Ishikawa (cell line): Measurements from ENCODE around the gene KEL.

ENCODE experiments used
- CEBPB ChIP-seq: IDR thresholded peaks from 2 replicates; pipeline ENCODE4 v1.6.1; 2012
- CREB1 ChIP-seq: IDR thresholded peaks from 2 replicates; pipeline ENCODE4 v1.6.1; 2012; ENCODE audit warnings: low read depth
- EGR1 ChIP-seq: IDR thresholded peaks from 2 replicates; pipeline ENCODE4 v1.6.1; 2012
- EP300 ChIP-seq: IDR thresholded peaks from 2 replicates; pipeline ENCODE4 v1.6.1; 2012; ENCODE audit warnings: borderline replicate concordance
- FOXM1 ChIP-seq: IDR thresholded peaks from 2 replicates; pipeline ENCODE4 v1.6.1; 2012; ENCODE audit warnings: low read depth, borderline replicate concordance
- MAX ChIP-seq: IDR thresholded peaks from 2 replicates; pipeline ENCODE4 v1.6.1; 2012
- NFIC ChIP-seq: IDR thresholded peaks from 2 replicates; pipeline ENCODE4 v1.6.1; 2012
- RAD21 ChIP-seq: IDR thresholded peaks from 2 replicates; pipeline ENCODE4 v1.6.1; 2012; ENCODE audit warnings: low read depth
- TAF1 ChIP-seq: IDR thresholded peaks from 2 replicates; pipeline ENCODE4 v1.6.1; 2012; ENCODE audit warnings: low read depth, mild to moderate bottlenecking
- TCF12 ChIP-seq: IDR thresholded peaks from 2 replicates; pipeline ENCODE4 v1.6.1; 2012; ENCODE audit warnings: low read depth
- TEAD4 ChIP-seq: IDR thresholded peaks from 2 replicates; pipeline ENCODE4 v1.6.1; 2012
- USF1 ChIP-seq: IDR thresholded peaks from 2 replicates; pipeline ENCODE4 v1.6.1; 2012
- YY1 ChIP-seq: IDR thresholded peaks from 2 replicates; pipeline ENCODE4 v1.6.1; 2012; ENCODE audit warnings: low read depth
- ZBTB7A ChIP-seq: IDR thresholded peaks from 2 replicates; pipeline ENCODE4 v1.6.1; 2012; ENCODE audit warnings: low read depth
- TF ChIP-seq, protein P1 (sequence below): IDR thresholded peaks from 2 replicates; pipeline ENCODE4 v1.6.1; 2012; ENCODE audit warnings: low read depth, mild to moderate bottlenecking

Gene KEL

DNA sequence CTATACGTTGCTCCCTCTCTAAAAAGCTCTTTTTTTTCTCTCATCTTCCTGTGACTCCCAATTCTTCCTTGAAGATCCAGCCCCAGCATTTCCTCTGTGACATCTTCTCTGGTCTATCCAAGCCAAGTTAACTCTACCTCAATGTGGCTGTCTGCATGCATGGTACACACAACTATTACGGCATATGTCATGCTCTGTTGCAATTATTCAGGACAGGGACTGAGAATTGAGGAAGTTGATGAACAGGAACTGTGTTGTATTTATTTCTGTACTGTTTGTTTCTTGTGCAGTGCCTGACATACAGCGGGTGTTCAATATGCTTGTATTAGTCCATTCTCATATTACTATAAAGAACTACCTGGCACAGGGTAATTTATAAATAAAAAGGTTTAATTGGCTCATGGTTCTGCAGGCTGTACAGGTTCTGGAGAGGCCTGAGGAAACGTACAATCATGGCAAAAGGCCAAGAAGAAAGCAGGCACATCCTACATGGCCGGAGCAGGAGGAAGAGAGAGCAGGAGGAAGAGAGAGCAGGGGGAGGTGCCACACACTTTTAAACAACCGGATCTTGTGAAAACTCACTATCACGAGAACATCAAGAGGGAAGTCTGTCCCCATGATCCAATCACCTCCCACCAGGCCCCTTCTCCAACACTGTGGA, 34.9 kb downstream of the KEL start:
- no peak for TF ChIP-seq CEBPB

DNA sequence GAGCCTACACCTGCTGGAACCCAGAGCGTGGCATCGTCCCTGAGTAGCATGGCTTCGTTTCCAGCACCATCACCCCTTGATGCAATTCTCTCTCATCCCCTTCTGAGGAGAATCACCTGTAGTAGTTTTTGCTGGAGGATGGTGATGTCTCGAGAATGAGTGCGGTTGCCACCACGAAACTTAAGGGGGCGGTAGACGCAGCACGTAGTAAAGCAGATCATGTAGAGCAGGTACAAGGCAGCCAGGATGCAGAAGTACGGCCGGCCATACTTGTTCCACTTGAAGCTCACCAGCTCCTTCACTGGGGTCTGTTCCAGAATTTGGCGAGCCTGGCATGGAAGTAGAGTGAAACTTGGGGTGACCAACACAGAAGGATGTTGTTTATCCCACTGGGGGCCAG, 36.8 kb downstream of the KEL start:
- no peak for TF ChIP-seq CREB1

GRCh38 chr7:142923391-142923790, 38.8 kb downstream of the KEL start:
- TF ChIP-seq RAD21 (no peak), EGR1 (no peak), TAF1 (no peak), EP300 (no peak), CREB1 (no peak), ZBTB7A (no peak), TEAD4 (no peak), CEBPB (no peak), NFIC (no peak)
- TF ChIP-seq, protein P1, sequence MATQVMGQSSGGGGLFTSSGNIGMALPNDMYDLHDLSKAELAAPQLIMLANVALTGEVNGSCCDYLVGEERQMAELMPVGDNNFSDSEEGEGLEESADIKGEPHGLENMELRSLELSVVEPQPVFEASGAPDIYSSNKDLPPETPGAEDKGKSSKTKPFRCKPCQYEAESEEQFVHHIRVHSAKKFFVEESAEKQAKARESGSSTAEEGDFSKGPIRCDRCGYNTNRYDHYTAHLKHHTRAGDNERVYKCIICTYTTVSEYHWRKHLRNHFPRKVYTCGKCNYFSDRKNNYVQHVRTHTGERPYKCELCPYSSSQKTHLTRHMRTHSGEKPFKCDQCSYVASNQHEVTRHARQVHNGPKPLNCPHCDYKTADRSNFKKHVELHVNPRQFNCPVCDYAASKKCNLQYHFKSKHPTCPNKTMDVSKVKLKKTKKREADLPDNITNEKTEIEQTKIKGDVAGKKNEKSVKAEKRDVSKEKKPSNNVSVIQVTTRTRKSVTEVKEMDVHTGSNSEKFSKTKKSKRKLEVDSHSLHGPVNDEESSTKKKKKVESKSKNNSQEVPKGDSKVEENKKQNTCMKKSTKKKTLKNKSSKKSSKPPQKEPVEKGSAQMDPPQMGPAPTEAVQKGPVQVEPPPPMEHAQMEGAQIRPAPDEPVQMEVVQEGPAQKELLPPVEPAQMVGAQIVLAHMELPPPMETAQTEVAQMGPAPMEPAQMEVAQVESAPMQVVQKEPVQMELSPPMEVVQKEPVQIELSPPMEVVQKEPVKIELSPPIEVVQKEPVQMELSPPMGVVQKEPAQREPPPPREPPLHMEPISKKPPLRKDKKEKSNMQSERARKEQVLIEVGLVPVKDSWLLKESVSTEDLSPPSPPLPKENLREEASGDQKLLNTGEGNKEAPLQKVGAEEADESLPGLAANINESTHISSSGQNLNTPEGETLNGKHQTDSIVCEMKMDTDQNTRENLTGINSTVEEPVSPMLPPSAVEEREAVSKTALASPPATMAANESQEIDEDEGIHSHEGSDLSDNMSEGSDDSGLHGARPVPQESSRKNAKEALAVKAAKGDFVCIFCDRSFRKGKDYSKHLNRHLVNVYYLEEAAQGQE: no peak

GRCh38 chr7:142919656-142920055, 42.5 kb downstream of the KEL start:
- TF ChIP-seq TEAD4 (no peak), RAD21 (no peak), MAX (no peak), YY1 (no peak), EP300 (no peak), TAF1 (no peak), CEBPB (no peak), NFIC (no peak), CREB1 (no peak), ZBTB7A (no peak), FOXM1 (no peak), TCF12 (no peak), EGR1 (no peak)

DNA sequence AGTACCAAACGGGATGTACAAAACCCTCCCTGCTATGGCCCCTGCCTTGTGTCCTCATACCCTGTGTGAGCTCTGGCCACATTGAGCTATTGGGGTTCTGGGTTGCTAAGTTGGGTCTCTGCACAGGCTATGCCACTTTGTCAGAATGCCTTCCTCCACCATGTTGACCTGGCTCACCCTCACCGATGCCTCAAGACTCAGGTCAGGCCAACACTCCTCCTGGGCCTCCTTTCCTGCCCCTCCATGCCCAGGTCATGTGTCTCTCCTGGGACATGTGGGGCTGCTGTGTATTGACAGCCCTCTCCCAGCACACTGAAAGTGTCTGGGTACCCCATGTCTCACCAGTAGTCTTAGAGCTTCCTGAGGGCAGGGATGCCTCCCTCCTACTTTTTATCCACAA, 43.3 kb downstream of the KEL start:
- TF ChIP-seq EP300 (no peak), CREB1 (no peak), TCF12 (no peak), TEAD4 (no peak), NFIC (no peak), EGR1 (no peak), TAF1 (no peak), ZBTB7A (no peak), MAX (no peak), FOXM1 (no peak), CEBPB (no peak), YY1 (no peak), USF1 (no peak), RAD21 (no peak)
- TF ChIP-seq, protein P1: no peak

- TF ChIP-seq EGR1 (no peak), TCF12 (no peak), USF1 (no peak), NFIC (no peak), ZBTB7A (no peak), YY1 (no peak), RAD21 (no peak)
Measured at GRCh38 chr7:142917447-142917846, 44.7 kb downstream of the KEL start.

DNA sequence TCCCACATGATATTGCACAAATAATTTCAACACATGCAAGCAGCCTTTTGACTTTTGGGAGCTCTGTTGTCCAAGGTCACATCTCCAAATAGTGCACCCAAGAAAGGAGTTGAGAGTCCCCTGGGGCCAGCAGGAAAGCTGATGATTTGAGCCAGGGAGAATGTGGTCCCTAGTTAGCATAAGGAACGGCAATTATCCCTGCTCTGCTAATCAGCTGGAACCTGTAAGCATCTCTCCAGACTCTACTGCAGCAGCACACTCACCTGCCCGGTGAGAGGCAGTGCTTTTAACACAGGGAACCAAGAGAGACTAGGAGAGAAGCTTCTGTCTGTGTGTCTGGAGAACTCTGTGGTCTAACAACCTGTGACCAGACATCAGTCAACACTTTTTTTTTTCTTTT, 45.7 kb downstream of the KEL start:
- TF ChIP-seq NFIC: no peak
- no peak for TF ChIP-seq ZBTB7A
- no peak for TF ChIP-seq CEBPB
